Endodermal cell (in vitro differentiated cells): ENCODE results near the gene PLAAT1. TPM values are rescaled to one million over a fixed set of nuclear protein-coding genes. Genes with fewer than 3 reads are reported as not detected.

ENCODE experiments used
- DNase-seq: peaks from one replicate; pipeline ENCODE4 v3.0.0-alpha.2; 2017
- H3K27ac ChIP-seq: 2 replicates; pipeline ENCODE4 v1.5.1; 2013; ENCODE audit warnings: mild to moderate bottlenecking, low read depth, low read length, moderate library complexity
- H3K27me3 ChIP-seq: 2 replicates; pipeline ENCODE4 v1.6.1; 2013; ENCODE audit warnings: mild to moderate bottlenecking, low read length, moderate library complexity; ENCODE audit not compliant: insufficient read depth, control insufficient read depth, poor library complexity, severe bottlenecking
- H3K36me3 ChIP-seq: 2 replicates; pipeline ENCODE4 v1.7.0; 2013; ENCODE audit warnings: mild to moderate bottlenecking, low read length, moderate library complexity; ENCODE audit not compliant: control insufficient read depth, insufficient read depth
- H3K4me1 ChIP-seq: one replicate; pipeline ENCODE4 v1.7.0; 2013; ENCODE audit warnings: low read length; ENCODE audit not compliant: control insufficient read depth, insufficient read depth
- H3K4me3 ChIP-seq: 2 replicates; pipeline ENCODE4 v1.5.1; 2013; ENCODE audit warnings: mild to moderate bottlenecking, low read length, moderate library complexity
- H3K9ac ChIP-seq: 2 replicates; pipeline ENCODE4 v1.6.1; 2013; ENCODE audit warnings: mild to moderate bottlenecking, low read length, moderate library complexity; ENCODE audit not compliant: poor library complexity, severe bottlenecking; ENCODE audit errors: extremely low read depth
- H3K9me3 ChIP-seq: 2 replicates; pipeline ENCODE4 v1.6.1; 2013; ENCODE audit warnings: mild to moderate bottlenecking, low read length, moderate library complexity; ENCODE audit not compliant: control insufficient read depth
- H3K27ac Mint-ChIP-seq: 2 replicates; pipeline ENCODE4 v1.8.0; 2020; ENCODE audit warnings: mixed read lengths
- H3K27me3 Mint-ChIP-seq: 2 replicates; pipeline ENCODE4 v1.8.0; 2021; ENCODE audit warnings: mild to moderate bottlenecking, mixed read lengths; ENCODE audit not compliant: insufficient read depth
- H3K36me3 Mint-ChIP-seq: 2 replicates; pipeline ENCODE4 v1.8.0; 2020; ENCODE audit warnings: low read depth, mixed read lengths
- H3K4me1 Mint-ChIP-seq: 2 replicates; pipeline ENCODE4 v1.8.0; 2020; ENCODE audit warnings: mixed read lengths
- H3K4me3 Mint-ChIP-seq: 2 replicates; pipeline ENCODE4 v1.8.0; 2020; ENCODE audit warnings: mild to moderate bottlenecking, moderate library complexity, mixed read lengths
- H3K9me3 Mint-ChIP-seq: 2 replicates; pipeline ENCODE4 v1.8.0; 2020; ENCODE audit warnings: mild to moderate bottlenecking, mixed read lengths
- CTCF ChIP-seq: fragments of 200-600 bp; sonication (generic); conservative IDR thresholded peaks from 2 replicates; pipeline ENCODE4 v1.5.0; 2021; ENCODE audit warnings: antibody characterized with exemption, mild to moderate bottlenecking
- WGBS, 2 experiments: methylation state at CpG; one replicate each; pipeline versions ENCODE4 v1.1.5 to v1.1.7; 2013; ENCODE audit warnings: missing lambda C conversion rate in 2 of 2, mixed read lengths in 1 of 2; ENCODE audit not compliant: insufficient coverage in 1 of 2, insufficient read length in 1 of 2; 5-methylcytosine and 5-hydroxymethylcytosine counted together
- total RNA-seq, 2 donors: library from RNA; stranded (reverse); fragmentation: NEBNext Ultra II Directional in 1 of 2; extraction: Animal tissue kit (Norgen Biotek cat#: 25700) in 1 of 2; gene quantifications; 2 replicates in 1 of 2; 3 replicates in 1 of 2; pipeline ENCODE4 v1.2.1, GENCODE V29; 2021

The PLAAT1 gene
- total RNA-seq, 2 donors from 2014 or later, result 3.1 to 4.9 TPM

- H3K9ac ChIP-seq, result no peak overlapping the region
- H3K36me3 Mint-ChIP-seq, result no peaks in the 10 kb centered on the region
- no peak for DNase-seq
- H3K27me3 Mint-ChIP-seq, result no peaks in the 10 kb centered on the region
- H3K4me1 ChIP-seq, result no peaks in the 10 kb centered on the region
- no peaks in the 10 kb centered on the region for H3K9me3 Mint-ChIP-seq
- H3K4me3 Mint-ChIP-seq, result no peak overlapping the region
- H3K27me3 ChIP-seq, result no peaks in the 10 kb centered on the region
- H3K4me1 Mint-ChIP-seq, result no peaks in the 10 kb centered on the region
- no peaks in the 10 kb centered on the region for H3K36me3 ChIP-seq
- TF ChIP-seq CTCF, result no peak
- WGBS, 2 experiments, result 95 to 100% methylated on average over 1 to 3 of the region's 3 CpGs
- no peaks in the 10 kb centered on the region for H3K9me3 ChIP-seq
- no peak overlapping the region for H3K27ac ChIP-seq
- H3K4me3 ChIP-seq, result no peak overlapping the region
- H3K27ac Mint-ChIP-seq, result no peak overlapping the region
Measured at GRCh38 chr3:193269343-193270028, 28.5 kb downstream of the PLAAT1 start.

- no peaks in the 10 kb centered on the region for H3K4me1 ChIP-seq
- H3K27me3 Mint-ChIP-seq, result no peaks in the 10 kb centered on the region
- H3K36me3 Mint-ChIP-seq, result no peaks in the 10 kb centered on the region
- H3K4me1 Mint-ChIP-seq, result no peaks in the 10 kb centered on the region
- 94% methylated on average over 3 of the region's 3 CpGs; no CpG with 5 or more reads in 1 of the 2 experiments for WGBS, 2 experiments
- no peak overlapping the region for H3K9ac ChIP-seq
- no peak overlapping the region for H3K4me3 ChIP-seq
- no peak overlapping the region for H3K27ac ChIP-seq
- H3K27ac Mint-ChIP-seq, result no peak overlapping the region
- no peak overlapping the region for H3K4me3 Mint-ChIP-seq
- H3K36me3 ChIP-seq, result no peaks in the 10 kb centered on the region
- DNase-seq, result no peak
- H3K9me3 Mint-ChIP-seq, result no peaks in the 10 kb centered on the region
- no peak for TF ChIP-seq CTCF
- H3K9me3 ChIP-seq, result no peaks in the 10 kb centered on the region
- H3K27me3 ChIP-seq, result no peaks in the 10 kb centered on the region
Measured at GRCh38 chr3:193270451-193270850, 29.4 kb downstream of the PLAAT1 start.

- Histone ChIP-seq H3K4me1 (no peaks in the 10 kb centered on the region), H3K4me3 (no peak overlapping the region), H3K27ac (no peak overlapping the region), H3K9ac (no peak overlapping the region), H3K27me3 (no peaks in the 10 kb centered on the region), H3K9me3 (no peaks in the 10 kb centered on the region), H3K36me3 (no peaks in the 10 kb centered on the region)
- TF ChIP-seq CTCF, result no peak
- Mint-ChIP-seq H3K27me3 (no peaks in the 10 kb centered on the region), H3K27ac (no peak overlapping the region), H3K9me3 (no peaks in the 10 kb centered on the region), H3K4me3 (no peak overlapping the region), H3K36me3 (no peaks in the 10 kb centered on the region), H3K4me1 (no peaks in the 10 kb centered on the region)
- WGBS, 2 experiments, result 100% methylated on average over 3 of the region's 3 CpGs; no CpG with 5 or more reads in 1 of the 2 experiments
- no peak for DNase-seq
Measured at GRCh38 chr3:193271101-193271840, 30.2 kb downstream of the PLAAT1 start.
